Cardiac ventricle fibroblast (primary cell): ENCODE measurements around the gene SELENON. TPM values are rescaled to one million over a fixed set of nuclear protein-coding genes. Genes with fewer than 3 reads are reported as not detected.

Source experiments
- total RNA-seq: library from RNA; depleted of rRNA; stranded (reverse); fragments of >200 nt; gene quantifications from 2 replicates; pipeline ENCODE4 v1.2.3, GENCODE V29; 2015

The SELENON gene, protein sequence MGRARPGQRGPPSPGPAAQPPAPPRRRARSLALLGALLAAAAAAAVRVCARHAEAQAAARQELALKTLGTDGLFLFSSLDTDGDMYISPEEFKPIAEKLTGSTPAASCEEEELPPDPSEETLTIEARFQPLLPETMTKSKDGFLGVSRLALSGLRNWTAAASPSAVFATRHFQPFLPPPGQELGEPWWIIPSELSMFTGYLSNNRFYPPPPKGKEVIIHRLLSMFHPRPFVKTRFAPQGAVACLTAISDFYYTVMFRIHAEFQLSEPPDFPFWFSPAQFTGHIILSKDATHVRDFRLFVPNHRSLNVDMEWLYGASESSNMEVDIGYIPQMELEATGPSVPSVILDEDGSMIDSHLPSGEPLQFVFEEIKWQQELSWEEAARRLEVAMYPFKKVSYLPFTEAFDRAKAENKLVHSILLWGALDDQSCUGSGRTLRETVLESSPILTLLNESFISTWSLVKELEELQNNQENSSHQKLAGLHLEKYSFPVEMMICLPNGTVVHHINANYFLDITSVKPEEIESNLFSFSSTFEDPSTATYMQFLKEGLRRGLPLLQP
- 86.4 and 86.9 TPM in 2 replicates for total RNA-seq

DNA sequence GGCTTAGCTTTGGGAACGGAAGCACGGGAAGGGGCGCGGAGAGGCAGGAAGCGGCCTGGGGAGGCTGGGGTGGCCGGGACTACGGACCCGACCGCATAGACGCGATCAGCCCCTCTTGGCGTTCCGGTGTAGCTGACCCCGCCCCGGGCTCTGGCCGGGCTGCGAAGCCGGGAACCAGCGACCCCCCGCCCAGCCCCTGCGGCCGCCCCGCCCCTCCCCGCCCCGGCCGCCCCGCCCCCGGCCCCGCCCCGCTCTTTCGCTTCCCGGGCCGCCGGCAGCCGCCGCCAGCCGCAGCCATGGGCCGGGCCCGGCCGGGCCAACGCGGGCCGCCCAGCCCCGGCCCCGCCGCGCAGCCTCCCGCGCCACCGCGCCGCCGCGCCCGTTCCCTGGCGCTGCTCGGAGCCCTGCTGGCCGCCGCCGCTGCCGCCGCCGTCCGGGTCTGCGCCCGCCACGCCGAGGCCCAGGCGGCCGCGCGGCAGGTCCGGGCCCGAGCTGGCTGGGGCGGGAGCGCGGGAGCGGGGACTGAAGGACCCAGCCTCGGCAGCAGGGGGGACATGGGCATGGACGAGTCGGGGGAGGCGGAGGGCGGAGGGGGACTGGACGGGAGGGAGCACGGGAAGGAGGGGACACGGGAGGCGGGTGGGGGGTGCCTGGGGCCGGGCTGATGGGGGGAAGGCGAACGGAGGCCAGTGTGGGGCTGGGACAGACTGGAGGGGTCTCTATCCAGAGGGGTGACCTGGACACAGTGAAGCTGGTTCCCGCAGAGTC is at the start of gene SELENON:
Gene SELENON, plus strand, starts transcription at position 259 of the 768 bp plus-strand sequence. Its CDS starts 38 bp downstream, at position 297.

DNA sequence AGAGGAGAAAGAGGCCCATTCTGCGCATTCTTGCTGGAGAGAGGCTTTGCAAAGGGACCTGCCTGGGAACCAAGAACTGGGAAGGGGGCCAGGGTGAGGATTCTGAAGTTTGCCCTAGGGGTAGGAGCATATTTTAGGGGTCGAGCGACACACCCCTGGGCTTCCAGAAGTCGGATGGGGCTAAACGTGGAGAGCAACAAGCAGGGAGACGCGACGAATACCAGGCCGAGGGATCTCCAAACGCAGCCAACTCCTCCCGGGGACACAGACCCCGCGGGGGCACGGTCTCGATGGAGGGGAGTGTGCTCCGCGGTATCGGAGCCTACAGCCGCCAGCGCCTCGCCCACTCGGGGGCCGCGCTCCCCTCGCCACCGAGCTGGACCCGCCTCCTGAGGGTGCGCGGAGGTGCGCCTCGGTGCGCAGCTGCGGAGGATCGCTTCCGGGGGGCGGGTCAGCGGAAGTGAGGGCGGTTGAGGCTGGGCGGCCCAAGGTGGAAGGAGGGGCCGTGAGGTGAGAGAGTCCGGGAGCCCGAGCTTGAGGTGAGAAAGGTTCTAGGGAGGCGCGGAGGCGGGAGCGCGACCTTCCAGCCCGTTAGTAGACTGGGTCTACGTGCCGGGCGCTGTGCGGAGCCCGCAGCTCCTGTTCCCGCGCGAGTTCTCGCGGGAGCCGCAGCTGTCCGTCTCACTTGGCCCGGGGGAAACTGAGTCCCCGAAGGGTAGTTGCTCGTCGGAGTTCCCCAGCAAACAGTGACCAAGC is 19.7 kb downstream of the SELENON start, which contains the start of gene MTFR1L:
Gene MTFR1L, plus strand, starts transcription at position 464 of the 756 bp plus-strand sequence. CDS start 3,151 bp downstream, outside the sequence.

GRCh38 chr1:25858906-25859789 is 59.2 kb downstream of the SELENON start, which contains the start of gene AUNIP:
Gene AUNIP, minus strand, starts transcription at chr1:25859457. Its CDS starts 100 bp downstream, at chr1:25859357.

Other genes starting within 250 kb of the SELENON start
- gene MAN1C1, start 183.4 kb upstream of the SELENON start, total RNA-seq, result 25.3 and 26.1 TPM in 2 replicates
- 47.2 and 51.3 TPM in 2 replicates for gene MTFR1L, start 19.8 kb downstream of the SELENON start, total RNA-seq
- gene AUNIP, start 59.3 kb downstream of the SELENON start, total RNA-seq, result 0.12 and 0.20 TPM in 2 replicates
- 6.0 and 7.4 TPM in 2 replicates for gene PAQR7, start 75.5 kb downstream of the SELENON start, total RNA-seq
- gene STMN1, start 106.2 kb downstream of the SELENON start, total RNA-seq, result 9.8 and 22.9 TPM in 2 replicates
- 4.7 and 6.0 TPM in 2 replicates for gene PAFAH2, start 197.9 kb downstream of the SELENON start, total RNA-seq
- 0.37 and 0.49 TPM in 2 replicates for gene EXTL1, start 221.6 kb downstream of the SELENON start, total RNA-seq
- not detected in 2 replicates for gene SLC30A2, start 245.9 kb downstream of the SELENON start, total RNA-seq